NCI-H510A (cell line): Measurements from ENCODE around the gene EPS15.

ENCODE experiments used
- DNase-seq: peaks from one replicate; lab custom pipeline; 2025; lab: John Stamatoyannopoulos, UW

EPS15 gene

DNA sequence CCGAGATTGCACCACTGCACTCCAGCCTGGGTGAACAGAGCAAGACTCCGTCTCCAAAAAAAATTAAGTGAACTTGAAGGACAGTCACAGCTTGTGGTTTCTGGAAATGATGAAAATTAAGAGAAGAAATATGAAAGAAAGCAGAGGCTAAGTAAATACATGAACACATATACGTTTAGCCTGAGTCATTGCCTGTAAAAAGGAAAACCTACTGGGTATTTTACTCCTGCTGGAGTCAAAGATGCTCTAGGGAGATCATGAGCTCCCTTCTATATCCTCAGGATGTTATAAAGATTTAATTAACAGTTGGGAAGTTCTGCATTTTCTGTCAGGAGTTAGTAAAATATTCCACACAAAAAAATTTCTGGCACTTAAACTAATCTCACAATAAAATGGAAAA is 145.2 kb downstream of the EPS15 start:
- no peak for DNase-seq

DNA sequence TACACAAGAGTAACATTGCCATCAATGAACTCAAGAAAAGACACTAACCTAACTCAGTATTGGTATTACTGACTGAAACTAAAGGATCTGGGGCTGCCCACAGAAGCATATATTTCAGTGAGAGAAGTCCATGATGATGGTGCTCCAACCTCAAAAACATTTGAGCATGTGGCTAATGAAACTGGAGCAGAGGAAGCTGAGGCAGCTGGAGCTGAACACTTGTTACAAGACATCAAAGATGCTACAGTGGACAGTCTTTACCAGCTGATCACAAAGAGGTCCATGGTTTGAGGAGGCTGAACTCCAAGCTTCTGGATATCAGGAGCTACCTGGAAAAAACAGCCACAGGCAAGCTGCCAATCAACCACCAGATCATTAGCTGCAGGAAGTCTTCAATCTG is 146.5 kb downstream of the EPS15 start:
- DNase-seq, result no peak

- no peak for DNase-seq
Observed at GRCh38 chr1:51369171-51369570, 149.9 kb downstream of the EPS15 start.

DNA sequence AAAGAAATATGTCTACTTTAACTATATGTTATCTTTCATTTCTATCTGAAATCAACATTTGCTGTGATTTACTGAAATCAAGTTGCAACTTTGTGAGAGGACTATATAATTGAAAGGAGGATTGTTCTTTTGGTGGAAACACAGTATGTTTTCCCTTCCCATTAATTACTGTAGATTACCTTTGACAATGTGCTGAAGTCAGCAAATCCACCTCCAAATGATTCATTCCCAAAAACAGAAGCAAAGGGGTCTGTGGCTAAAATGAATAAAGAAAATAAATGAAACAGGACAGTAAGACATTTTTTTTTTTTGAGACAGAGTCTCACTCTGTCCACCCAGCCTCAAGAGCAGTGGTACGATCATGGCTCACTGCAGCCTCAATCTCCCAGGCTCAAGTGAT is 153.3 kb downstream of the EPS15 start:
- DNase-seq, result no peak

- DNase-seq, result no peak
Observed at GRCh38 chr1:51359879-51360278, 159.2 kb downstream of the EPS15 start.

DNA sequence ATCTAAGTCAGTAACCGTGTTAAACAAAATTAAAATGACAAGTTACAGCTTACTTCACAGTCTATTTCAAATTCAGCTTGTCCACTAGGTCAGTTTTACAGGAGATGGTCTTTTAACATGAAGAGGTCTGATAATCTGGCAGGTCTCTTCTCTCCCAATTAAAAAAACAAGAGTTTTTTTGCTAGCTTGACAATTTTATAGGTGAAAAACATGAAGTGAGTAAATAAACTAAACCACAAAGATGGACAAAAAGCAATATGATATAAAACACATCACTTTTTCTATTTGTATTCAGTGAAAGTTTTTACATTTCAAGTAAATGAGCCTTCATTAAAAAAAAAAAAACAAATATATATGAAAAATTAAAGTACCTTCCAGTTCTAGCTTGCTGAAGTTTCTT is 163.7 kb downstream of the EPS15 start:
- DNase-seq, result no peak

- no peak for DNase-seq
Observed at GRCh38 chr1:51354416-51354815, 164.7 kb downstream of the EPS15 start.

DNA sequence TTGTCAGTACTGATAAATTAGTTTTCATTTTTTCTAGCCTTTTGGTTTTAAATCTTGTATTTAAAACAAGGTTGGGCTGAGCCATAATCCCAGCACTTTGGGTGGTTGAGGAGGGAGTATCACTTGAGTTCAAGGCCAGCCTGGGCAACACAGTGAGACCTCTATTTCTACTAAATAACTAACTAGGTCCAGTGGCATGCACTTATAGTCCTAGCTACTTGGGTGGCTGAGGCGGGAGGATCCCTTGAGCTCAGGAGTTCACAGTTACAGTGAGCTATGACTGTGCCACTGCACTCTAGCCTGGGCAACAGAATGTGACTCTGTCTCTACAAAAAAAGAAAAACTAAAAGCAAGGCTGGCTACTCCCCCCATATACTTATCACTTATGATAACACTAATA is 167.2 kb downstream of the EPS15 start:
- DNase-seq, result no peak

DNA sequence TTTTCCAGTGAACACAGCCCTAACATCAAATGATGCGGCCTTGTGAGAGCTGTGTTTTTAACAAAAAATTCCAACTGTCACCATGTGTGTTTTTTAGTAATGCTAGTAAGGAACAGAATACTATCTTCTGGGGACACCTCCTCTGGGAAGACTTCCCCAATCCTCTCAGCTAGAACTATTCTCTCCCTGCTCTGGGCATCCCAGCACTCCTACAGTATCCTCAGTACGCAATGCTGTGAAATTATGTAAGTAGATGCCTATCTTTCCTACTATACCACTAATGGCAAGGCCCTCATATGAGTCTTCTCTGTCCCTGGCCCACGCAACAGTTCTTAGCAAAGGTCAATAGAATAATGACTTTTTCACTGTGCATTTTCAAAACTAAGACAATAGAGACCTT is 169.2 kb downstream of the EPS15 start:
- no peak for DNase-seq

DNA sequence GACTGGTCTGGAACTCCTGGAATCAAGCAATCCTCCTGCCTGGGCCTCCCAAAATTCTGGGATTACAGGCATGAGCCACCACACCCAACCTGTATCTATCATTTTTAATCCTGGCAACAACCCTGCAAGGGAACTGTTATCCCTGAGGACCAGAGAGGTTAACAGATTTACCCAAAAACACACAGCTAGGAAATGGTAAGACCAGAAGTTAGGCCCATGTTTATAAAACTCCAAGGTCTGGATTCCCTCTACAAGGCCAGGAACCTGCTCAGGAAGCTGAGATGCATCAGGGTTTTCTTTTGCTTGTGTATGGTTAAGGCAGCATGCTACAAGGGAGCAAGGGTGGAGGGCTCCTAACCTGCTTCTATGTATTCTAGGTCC is 170.9 kb downstream of the EPS15 start:
- no peak for DNase-seq

GRCh38 chr1:51347398-51348146 is 171.5 kb downstream of the EPS15 start:
- DNase-seq, result no peak

DNA sequence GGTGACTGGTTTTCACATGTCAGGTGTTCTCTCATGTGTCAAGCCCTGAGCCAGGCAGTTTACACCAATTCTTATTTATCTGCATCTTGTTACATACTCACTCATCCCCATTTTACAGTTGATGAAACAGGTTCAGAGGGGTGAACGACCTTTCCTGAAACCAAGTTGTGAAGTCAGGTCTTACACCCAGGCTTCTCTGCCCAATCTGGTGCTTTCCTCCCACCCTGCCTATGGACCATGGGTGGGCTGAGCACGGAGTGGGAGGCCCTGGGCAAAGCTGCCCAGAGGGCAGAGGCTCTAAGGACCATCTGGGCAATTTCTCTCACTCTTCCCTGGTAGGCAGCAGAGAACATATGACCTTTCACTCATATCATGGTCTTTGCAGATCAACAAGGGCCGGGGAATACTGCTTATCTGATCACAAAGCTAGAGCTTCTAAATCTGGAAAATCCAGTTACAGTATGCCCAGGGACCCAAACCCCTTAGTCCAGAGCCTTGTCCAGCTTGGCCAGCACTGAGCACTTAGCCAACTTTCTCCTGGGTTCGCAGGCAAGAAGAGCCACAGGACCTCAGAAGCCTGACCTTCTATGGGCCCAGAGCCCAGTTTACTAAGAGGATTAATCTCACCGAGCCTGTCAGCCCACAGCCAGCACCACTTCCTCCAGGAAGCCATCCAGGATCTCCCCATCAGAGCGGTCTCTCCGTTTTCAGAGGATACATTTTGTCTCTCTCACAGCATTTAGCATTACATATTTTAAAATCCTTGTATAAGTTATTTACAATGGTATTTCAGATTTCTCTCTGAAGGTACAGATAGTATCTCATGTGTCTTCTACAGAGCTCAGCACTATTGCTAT is 172.8 kb downstream of the EPS15 start:
- no peak for DNase-seq

DNA sequence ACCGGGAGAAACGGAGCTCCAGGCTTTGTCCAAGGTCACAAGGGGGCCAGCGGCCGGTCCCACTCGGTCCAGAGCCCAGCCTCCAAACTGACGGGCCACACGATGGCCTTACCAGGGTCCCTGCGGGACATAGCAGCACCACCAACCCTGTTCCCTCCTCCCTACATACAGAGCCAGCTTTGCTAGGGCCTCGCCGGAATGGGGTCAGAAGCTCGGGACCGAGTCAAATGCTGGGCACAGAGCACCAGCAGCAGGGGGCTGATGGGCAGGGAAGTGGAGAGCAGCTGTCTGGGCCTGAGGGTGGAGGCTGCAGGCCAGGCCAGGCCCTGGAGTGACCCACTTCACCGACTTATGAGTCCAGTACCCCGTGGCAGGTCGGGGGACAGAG is 173.8 kb downstream of the EPS15 start:
- DNase-seq, result no peak

DNA sequence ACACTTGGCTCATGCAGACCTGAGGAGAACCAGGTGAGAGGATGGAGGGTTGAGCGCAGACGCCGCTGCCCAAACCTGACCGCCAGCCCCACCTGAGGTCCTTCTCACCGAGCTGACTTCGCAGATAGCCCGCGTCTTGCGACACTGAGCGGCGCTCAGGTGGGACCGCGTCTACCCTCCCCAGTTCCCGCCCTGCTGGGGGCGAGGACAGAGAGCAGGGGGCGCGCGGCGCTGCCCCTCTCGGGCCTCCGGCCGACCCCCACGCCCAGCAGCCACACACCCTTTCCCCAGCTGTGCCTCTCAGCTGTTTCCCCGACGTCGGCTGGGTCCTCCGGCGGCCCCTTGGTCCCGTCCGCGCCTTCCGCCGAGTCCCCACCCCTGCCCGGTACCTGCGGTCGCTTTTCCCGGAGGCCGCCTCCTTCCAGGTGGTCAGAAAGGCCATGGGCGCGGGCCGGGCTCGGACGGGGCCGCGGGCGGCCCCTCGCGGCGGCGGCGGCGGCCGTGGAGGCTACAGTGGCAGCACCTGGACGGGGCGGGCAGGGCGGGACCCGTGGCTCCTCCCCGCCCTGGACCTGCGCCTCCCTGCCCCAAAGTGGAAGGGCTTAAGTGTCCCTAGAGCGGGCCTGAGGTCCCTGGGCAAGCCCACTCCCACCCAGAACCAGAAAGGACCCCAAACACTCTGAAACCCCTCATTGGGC is 174.3 kb downstream of the EPS15 start:
- peak; percentile 37 for DNase-seq

- no peak for DNase-seq
Observed at GRCh38 chr1:51344276-51344601, 174.8 kb downstream of the EPS15 start.

DNA sequence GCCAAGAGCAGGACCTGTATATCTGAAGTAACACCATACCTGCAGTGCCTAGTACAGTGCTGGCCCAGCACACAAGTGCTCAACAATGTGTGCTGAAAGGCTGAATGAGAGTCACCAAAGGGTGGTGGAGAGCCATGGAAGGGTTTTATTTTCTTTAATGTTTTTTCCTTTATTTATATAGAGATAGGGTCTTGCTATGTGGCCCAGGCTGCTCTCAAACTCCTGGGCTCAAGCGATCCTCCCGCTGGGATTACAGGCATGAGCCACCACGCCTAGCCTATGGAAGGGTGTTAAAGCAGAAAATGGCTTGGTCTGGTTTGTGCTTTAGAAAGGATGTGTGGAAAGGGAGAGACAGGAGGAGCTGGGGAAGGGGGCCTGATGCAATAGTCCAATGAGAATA is 175.4 kb downstream of the EPS15 start:
- DNase-seq, result no peak

DNA sequence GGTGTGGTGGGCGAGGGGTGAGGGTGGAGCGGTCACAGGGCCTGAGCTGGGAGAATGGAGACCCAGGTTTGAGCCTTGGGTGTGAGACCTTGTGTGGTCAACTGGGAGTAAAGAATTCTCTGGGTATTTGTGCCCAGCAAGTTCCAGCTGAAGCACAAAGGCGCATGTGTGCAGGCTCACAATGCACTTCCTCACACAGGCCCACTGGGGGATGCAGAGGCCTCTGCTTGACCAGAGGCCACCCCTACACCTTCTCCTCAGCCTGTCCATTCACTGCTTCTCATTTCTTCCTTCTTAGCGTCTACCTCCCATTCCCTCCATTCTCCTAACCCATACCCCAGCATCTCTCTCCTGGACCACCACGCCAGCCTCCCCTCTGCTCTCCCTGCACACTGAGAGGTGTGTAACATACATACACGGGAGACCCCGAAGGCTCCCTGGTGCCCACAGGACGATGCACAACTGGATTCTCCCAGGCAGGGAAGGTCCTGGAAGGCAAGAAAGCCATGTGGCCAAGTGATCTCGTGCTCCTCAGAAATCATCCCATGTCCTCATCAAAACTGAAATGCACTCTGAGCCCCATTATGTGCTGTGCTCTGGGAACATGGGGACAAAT is 176.4 kb downstream of the EPS15 start:
- no peak for DNase-seq

DNA sequence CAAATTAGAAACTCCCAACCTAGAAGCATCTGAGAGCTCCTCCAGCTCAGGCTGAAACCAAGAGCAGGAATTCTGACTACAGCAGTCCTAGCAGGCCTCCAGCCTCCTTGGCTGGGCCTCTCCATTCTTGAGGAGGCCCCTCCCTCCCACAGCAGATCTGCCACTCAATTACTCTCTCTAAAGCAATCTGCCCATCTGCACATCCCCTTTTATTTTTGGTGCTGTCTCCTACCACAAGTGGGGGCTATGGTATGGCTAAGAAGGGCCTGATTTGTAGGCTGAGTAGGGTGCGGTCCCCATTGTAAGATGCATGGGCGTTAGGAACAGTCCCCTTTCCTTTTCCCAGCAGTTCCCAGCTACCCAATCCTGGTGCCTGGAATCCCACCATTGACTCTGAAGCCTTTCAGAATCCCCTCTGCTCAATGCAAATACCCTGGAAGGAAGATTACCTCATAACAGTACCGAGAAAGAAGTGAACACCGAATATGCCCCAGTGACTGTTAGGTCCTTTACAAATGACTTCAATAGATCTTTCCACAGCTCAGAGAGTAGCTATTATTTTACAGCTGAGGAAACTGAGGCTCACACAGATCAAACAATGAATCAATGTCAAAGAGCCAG is 177.1 kb downstream of the EPS15 start:
- no peak for DNase-seq

DNA sequence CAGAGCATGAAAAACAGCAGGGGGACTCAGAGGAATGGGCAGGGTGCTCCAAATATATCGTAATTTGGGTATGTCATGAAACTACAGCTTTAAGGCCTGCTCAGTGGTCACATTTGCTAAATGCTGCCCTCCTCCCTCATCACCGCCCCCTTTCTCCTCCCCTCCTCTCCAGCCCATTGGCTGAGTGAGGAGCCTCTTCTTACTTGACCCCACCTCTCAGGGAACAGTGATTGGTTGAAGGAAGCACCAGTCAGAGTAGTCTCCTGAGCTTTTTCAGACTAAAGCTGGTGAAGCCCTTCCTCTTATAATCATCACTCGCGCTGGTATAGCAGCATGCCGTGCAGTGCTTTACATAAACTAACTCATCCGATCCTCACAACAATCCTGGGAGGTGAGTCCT is 178.7 kb downstream of the EPS15 start:
- no peak for DNase-seq

GRCh38 chr1:51336711-51337110 is 182.4 kb downstream of the EPS15 start:
- DNase-seq, result no peak

GRCh38 chr1:51336004-51336403 is 183.1 kb downstream of the EPS15 start:
- DNase-seq, result no peak
